Immature natural killer cell (primary cell): ENCODE measurements around the gene LPIN1. TPM values are rescaled to one million over a fixed set of nuclear protein-coding genes. Genes with fewer than 3 reads are reported as not detected.
"Not testable (repeated sequence)": the region's sequence is repeated elsewhere in the genome, so short reads cannot be mapped to it uniquely, and the experiment has no call there.

Experiments used
- DNase-seq, 3 donors: peaks; one replicate each; pipeline ENCODE4 v3.0.0; 2022; ENCODE audit warnings: mixed read lengths in 1 of 3
- H3K27ac Mint-ChIP-seq, 6 donors: one replicate each; pipeline ENCODE4 v1.8.0; 2020; ENCODE audit warnings: mixed read lengths in 6 of 6, mild to moderate bottlenecking in 5 of 6, inconsistent platforms in 4 of 6, moderate library complexity in 3 of 6
- H3K27me3 Mint-ChIP-seq, 3 donors: one replicate each; pipeline ENCODE4 v1.8.0; 2020 to 2021; ENCODE audit warnings: low read depth in 3 of 3, mild to moderate bottlenecking in 3 of 3, mixed read lengths in 3 of 3, moderate library complexity in 3 of 3, inconsistent platforms in 1 of 3
- H3K36me3 Mint-ChIP-seq, 3 donors: one replicate each; pipeline ENCODE4 v1.8.0; 2020; ENCODE audit warnings: mixed read lengths in 3 of 3, inconsistent platforms in 2 of 3, mild to moderate bottlenecking in 2 of 3
- H3K4me1 Mint-ChIP-seq, 2 donors: one replicate each; pipeline ENCODE4 v1.8.0; 2020; ENCODE audit warnings: inconsistent platforms in 2 of 2, mild to moderate bottlenecking in 2 of 2, mixed read lengths in 2 of 2, moderate library complexity in 1 of 2
- H3K4me3 Mint-ChIP-seq, 5 donors: one replicate each; pipeline ENCODE4 v1.8.0; 2020; ENCODE audit warnings: mild to moderate bottlenecking in 5 of 5, mixed read lengths in 5 of 5, inconsistent platforms in 3 of 5, moderate library complexity in 3 of 5
- H3K9me3 Mint-ChIP-seq, 6 donors: one replicate each; pipeline ENCODE4 v1.8.0; 2020; ENCODE audit warnings: mild to moderate bottlenecking in 6 of 6, mixed read lengths in 6 of 6, inconsistent platforms in 4 of 6, moderate library complexity in 3 of 6
- polyA plus RNA-seq, 3 donors: library from polyadenylated mRNA; unstranded; fragments of 300-500 nt; fragmentation: Illumina TruSeq; gene quantifications; one replicate each; pipeline ENCODE4 v1.2.3, GENCODE V29; 2021

The LPIN1 gene
- polyA plus RNA-seq, 3 donors from 2014 or later = 14.1 to 34.0 (median 16.3) TPM

DNA sequence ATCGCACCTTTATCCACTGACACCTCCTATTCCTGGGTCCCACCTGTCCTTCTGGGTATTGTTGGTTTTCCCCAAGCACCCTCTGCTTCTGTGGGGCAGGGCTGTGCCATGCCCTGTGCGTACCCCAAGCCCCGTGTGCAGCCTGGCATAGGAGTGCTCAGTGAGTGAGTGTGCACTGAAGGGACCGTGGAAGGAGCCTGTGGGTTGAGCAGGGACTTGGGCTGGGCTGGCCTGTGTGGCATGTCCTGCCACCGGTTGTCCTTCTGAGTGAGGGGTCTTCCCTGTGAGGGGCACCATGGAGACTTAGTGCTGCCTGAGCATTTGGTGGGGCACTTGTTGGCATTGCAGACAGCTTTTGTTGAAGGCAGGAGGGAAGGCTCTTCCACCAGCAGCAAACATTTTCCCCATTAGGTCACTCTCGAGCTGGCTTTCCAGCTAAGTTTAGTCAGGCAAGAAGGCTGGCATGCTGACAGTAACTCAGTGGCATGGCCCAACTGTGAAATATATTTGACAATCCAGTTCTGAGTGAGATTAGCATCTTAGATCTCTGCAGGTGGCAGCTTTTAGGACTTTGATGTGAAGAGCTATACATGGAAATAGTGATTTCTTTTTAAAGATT lies 64.7 kb downstream of the LPIN1 start:
- Mint-ChIP-seq H3K27ac (peak overlapping the region in 1 of 6 donors; percentile 14), H3K9me3 (no peaks in the 10 kb centered on the region), H3K27me3 (peaks cover 2 to 4% (median 3%) of the 10 kb centered on the region in 3 donors), H3K36me3 (peaks cover 46 to 61% (median 57%) of the 10 kb centered on the region in 3 donors), H3K4me3 (no peak overlapping the region), H3K4me1 (peaks cover 14 to 17% of the 10 kb centered on the region in 2 donors)
- no peak for DNase-seq

DNA sequence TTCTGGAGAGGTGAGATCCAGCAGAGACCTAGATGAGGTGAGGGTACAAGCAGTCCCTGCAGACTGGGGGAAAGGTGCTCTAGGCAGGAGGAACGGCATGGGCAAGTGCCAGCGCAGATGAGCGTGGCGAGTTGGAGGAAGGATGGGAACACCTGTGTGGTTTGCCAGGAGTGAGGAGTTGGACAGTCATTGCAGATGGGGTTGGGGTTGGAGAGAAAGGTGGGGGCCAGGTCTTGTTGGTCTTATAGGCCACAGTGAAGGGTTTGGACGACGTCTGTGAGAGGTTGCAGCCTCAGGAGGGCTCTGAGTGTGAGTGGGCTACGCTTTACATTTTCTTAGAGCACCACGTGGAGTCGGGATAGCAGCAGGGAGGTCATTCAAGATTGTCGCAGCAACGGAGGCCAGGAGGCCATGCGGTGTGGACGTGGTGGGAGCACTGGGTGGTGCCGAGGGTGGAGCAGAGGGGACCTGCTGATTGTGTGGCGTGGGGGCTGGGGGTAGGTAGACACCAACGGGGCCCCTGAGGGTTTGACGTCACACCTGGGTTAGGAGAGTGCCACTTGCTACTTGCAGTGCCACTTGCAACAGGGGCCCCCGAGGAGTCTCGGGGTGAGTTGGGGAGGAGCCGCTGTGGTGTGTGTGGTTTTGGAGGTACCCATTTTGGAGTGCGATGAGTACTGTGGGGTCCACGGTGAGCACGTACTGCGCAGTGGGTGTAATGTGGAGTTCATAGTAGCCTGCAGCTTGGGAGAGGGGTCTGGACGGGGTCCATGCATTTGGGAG lies 66.2 kb downstream of the LPIN1 start:
- DNase-seq = no peak
- Mint-ChIP-seq H3K27me3 (peaks cover 2 to 4% (median 3%) of the 10 kb centered on the region in 3 donors), H3K9me3 (no peaks in the 10 kb centered on the region), H3K36me3 (peaks cover 48 to 62% (median 56%) of the 10 kb centered on the region in 3 donors), H3K27ac (peak overlapping the region in 1 of 6 donors; percentile 30), H3K4me3 (no peak overlapping the region), H3K4me1 (peaks cover 11 to 20% of the 10 kb centered on the region in 2 donors)

DNA sequence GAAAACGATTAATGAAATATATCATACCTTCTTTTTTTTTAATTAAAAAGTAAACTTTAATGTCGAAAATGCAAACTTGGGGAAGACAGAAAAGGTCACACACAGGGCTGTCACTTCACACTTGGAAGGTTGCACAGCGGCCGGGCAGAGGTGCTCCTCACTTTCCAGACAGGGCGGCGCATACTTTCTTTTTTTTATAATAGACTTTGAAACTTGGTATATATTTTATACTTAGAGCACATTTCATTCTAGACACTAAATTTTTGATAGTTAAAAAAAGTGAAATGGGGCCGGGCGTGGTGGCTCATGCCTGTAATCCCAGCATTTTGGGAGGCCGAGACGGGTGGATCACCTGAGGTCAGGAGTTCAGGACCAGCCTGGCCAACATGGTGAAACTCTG lies 66.9 kb downstream of the LPIN1 start:
- not testable (repeated sequence) for H3K27ac Mint-ChIP-seq, DNase-seq, H3K9me3 Mint-ChIP-seq, H3K27me3 Mint-ChIP-seq, H3K4me3 Mint-ChIP-seq
- Mint-ChIP-seq H3K4me1 (peaks cover 10 to 20% of the 10 kb centered on the region in 2 donors), H3K36me3 (peaks cover 45 to 59% (median 53%) of the 10 kb centered on the region in 3 donors)

DNA sequence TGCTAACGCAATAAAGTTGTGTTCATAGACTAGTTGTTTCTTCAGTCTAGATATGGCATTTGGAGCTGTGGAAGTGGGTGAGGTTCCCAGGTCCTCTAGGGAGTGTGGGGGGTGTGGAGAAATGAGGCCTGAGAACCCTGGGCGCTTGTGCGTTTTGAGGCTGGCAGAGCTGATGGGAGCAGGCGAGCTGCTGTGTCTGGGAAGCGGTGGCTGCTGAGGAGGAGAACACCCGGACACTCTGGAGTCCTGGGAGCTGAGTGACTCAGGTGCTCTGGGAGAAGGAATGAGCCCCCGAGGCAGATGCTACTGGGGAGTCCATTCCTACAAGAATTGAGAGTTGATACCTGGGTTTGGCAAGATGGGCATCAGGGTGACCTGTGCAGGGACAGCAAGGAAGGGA lies 67.5 kb downstream of the LPIN1 start:
- no peak for DNase-seq
- Mint-ChIP-seq H3K27ac (peak overlapping the region in 3 of 6 donors; percentile 4 to 66 (median 66)), H3K4me1 (peaks cover 10 to 20% of the 10 kb centered on the region in 2 donors), H3K36me3 (peaks cover 45 to 55% (median 51%) of the 10 kb centered on the region in 3 donors), H3K27me3 (peaks cover 2 to 3% (median 2%) of the 10 kb centered on the region in 3 donors), H3K4me3 (no peak overlapping the region), H3K9me3 (no peaks in the 10 kb centered on the region)

DNA sequence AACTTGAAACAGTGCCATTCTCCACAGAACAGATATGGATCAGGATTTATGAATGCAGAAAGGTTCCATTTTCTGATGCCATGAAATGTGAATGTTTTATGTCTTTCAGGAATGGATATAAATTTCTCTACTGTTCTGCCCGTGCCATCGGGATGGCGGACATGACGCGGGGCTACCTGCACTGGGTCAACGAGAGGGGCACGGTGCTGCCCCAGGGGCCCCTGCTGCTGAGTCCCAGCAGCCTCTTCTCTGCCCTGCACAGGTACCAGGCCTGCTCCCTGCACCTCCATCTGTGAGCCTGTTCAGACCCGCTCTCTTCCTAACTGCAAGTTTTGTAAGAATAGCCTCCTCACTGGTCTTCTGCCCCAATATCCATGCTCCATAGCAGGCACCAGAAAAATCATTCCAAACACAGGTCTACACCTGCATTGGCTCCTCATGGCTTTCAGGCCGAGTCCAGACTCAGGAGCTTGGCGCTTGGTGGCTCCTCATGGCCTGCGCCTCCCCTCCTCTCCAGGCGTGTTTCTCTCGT lies 68.6 kb downstream of the LPIN1 start:
- Mint-ChIP-seq H3K27ac (peak overlapping the region in 1 of 6 donors; percentile 61), H3K4me1 (peaks cover 8 to 20% of the 10 kb centered on the region in 2 donors)
- DNase-seq = no peak

DNA sequence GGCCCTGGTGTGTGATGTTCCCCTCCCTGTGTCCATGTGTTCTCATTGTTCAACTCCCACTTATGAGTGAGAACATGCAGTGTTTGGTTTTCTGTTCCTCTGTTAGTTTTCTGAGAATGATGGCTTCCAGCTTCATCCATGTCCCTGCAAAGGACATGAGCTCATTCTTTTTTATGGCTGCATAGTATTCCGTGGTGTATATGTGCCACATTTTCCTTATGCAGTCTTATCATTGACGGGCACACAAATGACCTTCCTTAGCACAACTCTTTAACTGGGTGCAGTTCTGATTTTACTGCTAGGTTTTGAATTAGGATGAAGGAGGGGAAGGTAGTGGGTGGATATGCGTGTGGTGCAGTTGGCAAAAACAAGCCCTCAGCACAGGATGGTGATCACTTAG lies 70.5 kb downstream of the LPIN1 start:
- H3K4me3 Mint-ChIP-seq, H3K27ac Mint-ChIP-seq, DNase-seq, H3K27me3 Mint-ChIP-seq, H3K9me3 Mint-ChIP-seq: not testable (repeated sequence)
- peaks cover 39 to 58% (median 47%) of the 10 kb centered on the region in 3 donors for H3K36me3 Mint-ChIP-seq
- H3K4me1 Mint-ChIP-seq = peaks cover 6 to 20% of the 10 kb centered on the region in 2 donors

More for the DNA sequence above, 68.6 kb downstream of the LPIN1 start:
- Mint-ChIP-seq H3K36me3 (peaks cover 45 to 59% (median 49%) of the 10 kb centered on the region in 3 donors), H3K4me3 (no peak overlapping the region), H3K27me3 (peaks cover 1 to 3% (median 2%) of the 10 kb centered on the region in 3 donors), H3K9me3 (no peaks in the 10 kb centered on the region)

DNA sequence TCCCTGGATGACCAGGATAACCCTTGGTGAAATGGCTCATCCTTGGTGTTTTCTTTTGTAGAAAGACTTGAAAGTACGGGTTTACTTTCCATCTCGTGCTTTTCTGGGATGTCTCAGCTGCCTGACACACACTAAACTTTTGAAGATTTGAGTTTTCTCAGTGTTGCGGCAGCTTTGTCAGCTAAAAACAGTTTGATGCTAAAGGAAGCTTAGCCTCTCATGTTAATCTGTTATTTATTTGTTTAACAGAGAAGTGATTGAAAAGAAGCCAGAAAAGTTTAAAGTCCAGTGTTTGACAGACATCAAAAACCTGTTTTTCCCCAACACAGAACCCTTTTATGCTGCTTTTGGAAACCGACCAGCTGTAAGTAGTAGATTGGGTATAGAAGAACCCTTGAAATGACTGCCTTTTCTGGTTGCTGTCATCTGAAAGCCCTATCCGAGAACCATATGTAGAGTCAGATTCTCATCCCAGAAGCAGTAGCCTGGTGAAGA lies 72.8 kb downstream of the LPIN1 start:
- no peak overlapping the region for H3K4me3 Mint-ChIP-seq
- H3K9me3 Mint-ChIP-seq = no peaks in the 10 kb centered on the region
- no peaks in the 10 kb centered on the region for H3K27me3 Mint-ChIP-seq
- no peak for DNase-seq
- no peak overlapping the region for H3K27ac Mint-ChIP-seq
- H3K4me1 Mint-ChIP-seq = peaks cover 8 to 17% of the 10 kb centered on the region in 2 donors
- peaks cover 41 to 66% (median 42%) of the 10 kb centered on the region in 3 donors for H3K36me3 Mint-ChIP-seq

DNA sequence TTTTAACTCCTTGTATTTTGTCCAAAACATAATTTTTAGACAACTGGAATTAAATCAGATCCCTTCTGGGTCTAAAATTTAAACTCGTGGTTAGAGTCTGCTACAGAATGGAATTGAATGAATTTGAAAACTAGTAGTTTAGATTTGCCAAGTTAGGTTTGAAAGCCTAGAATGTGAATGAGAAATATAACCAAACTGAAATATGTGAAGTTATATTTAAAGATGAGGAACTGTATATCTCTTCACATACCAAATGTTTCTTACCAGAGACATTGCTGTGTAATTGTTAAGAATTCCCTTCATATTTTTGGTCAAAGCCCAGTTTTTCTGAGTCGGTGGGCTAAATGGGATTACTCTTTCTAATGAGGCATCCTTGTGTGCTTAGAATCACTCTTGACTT lies 74.2 kb downstream of the LPIN1 start:
- H3K4me3 Mint-ChIP-seq = no peak overlapping the region

DNA sequence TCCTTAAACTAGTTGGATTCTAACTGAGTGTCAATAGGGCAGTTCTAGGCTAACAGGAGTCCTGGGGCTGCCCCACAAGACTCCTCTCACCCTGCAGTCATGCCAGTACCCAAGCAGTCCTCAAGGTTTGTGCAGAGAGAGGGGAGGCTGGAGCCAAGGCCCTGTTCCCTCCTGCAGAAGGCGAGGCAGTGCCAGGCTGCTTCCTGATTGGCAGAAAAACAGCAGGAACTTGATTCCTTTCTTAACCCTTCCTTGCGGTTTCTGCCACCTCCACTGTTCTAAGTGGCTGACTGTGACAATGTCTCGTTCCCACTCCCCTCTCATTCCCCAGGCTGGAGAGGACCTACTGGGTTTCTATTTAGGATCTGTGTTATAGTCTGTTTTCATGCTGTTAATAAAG lies 75.3 kb downstream of the LPIN1 start:
- H3K27ac Mint-ChIP-seq = peak overlapping the region in 1 of 6 donors; percentile 22
- H3K4me3 Mint-ChIP-seq = no peak overlapping the region
- H3K4me1 Mint-ChIP-seq = peaks cover 8 to 14% of the 10 kb centered on the region in 2 donors
- peaks cover 27 to 68% (median 28%) of the 10 kb centered on the region in 3 donors for H3K36me3 Mint-ChIP-seq
- H3K9me3 Mint-ChIP-seq = no peaks in the 10 kb centered on the region
- no peak for DNase-seq
- H3K27me3 Mint-ChIP-seq = no peaks in the 10 kb centered on the region

More for the DNA sequence above, 74.2 kb downstream of the LPIN1 start:
- Mint-ChIP-seq H3K27me3 (no peaks in the 10 kb centered on the region), H3K27ac (no peak overlapping the region), H3K4me1 (peaks cover 8 to 14% of the 10 kb centered on the region in 2 donors), H3K36me3 (peaks cover 32 to 69% (median 33%) of the 10 kb centered on the region in 3 donors), H3K9me3 (no peaks in the 10 kb centered on the region)
- DNase-seq = no peak

DNA sequence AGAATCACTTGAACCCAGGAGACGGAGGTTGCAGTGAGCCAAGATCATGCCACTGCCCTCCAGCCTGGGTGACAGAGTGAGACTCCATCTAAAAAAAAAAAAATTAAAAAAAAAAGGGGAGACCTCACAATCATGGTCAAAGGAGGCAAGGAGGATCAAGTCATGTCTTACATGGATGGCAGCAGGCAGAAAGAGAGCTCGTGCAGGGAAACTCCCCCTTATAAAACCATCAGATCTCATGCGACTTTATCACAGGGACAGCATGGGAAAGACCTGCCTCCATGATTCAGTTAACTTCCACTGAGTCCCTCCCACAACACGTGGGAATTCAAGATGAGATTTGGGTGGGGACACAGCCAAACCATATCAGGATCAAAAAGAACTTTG lies 75.9 kb downstream of the LPIN1 start:
- not testable (repeated sequence) for H3K27me3 Mint-ChIP-seq, H3K9me3 Mint-ChIP-seq, H3K4me1 Mint-ChIP-seq, H3K4me3 Mint-ChIP-seq, DNase-seq, H3K27ac Mint-ChIP-seq
- H3K36me3 Mint-ChIP-seq = peaks cover 23 to 68% (median 28%) of the 10 kb centered on the region in 3 donors

DNA sequence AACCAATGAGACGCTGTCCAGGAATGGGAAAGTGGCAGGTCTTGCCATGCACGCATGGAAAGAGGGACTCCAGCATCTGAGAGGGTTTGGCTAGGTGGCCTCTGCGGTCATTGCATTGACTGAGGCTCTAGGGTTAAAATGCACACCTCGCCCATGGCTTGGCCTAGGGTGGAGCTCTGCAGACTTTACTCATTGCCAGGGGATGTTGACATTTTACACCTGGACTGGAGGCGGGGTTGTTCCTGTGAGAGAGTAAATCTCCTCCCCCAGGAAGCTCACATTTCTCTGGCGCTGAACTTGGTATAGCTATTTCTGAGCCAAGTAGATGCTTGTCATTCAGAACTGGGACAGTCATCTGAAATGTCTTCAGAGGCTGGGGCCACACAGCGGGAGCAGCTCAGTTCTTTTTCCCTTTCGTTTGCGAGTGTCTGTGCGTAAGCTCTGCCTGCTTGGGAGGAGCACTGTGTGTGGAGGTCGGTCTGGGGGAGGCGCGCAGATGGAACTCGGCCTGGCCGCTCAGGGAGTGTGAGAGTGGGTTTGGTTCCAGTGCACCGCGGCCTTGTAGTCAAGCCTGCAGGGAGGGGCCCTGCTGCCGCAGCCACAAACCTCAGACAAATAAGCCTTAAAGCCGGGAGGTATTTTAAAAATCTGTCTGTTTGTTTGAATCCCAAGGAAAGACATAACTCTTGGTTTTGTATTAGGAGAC lies 76.5 kb downstream of the LPIN1 start:
- Mint-ChIP-seq H3K27ac (no peak overlapping the region), H3K27me3 (no peaks in the 10 kb centered on the region), H3K36me3 (peaks cover 24 to 67% (median 29%) of the 10 kb centered on the region in 3 donors), H3K4me3 (peak overlapping the region in 1 of 5 donors; percentile 48), H3K4me1 (peaks cover 2 to 5% of the 10 kb centered on the region in 2 donors), H3K9me3 (no peaks in the 10 kb centered on the region)
- DNase-seq = no peak

DNA sequence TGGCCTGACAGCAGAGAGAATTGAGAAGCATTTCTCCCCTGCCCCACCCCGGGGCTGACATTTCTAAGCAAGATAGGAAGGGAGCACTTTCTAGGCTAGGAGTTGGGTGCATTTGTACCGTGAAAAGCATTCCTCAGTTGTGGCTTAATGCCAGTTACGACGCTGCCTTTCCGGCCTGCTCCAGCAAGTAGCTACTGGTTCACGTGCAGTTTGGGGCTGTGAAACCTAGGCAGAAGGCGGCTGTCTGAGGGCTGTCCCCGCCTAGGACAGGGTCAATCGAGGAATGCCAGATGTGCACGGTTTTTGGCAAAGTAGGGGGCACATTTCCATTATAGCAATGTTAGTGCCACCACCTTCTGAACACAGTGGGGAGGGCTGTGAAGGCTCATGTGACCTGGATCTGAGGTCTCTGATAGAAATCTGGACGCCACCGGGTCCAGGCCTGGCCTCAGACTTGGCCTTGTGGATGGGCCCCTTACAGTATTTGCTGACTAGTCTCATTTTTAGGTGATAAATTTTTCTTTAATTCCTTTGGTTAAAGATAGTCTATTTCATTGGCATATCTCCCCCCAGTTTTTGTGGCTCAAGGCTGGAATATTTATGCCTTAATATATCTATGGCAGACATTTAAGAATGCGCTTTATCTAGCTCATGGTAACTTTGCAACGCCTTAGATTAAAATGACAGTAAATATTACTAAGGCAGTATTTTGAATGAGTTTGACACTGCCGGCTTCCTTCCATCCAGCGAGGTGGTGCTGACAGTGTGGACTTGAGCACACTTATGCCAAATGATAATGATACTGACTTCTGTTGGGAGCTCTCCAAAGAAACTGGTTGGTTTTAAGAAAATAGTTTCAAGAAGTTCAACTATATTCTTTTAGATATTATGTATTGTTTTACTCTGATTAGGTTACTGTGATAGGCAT lies 78.7 kb downstream of the LPIN1 start:
- no peak for DNase-seq
- H3K9me3 Mint-ChIP-seq = no peaks in the 10 kb centered on the region
- peaks cover 14 to 16% of the 10 kb centered on the region in 2 donors for H3K4me1 Mint-ChIP-seq
- H3K27ac Mint-ChIP-seq = no peak overlapping the region
- H3K36me3 Mint-ChIP-seq = peaks cover 23 to 59% (median 24%) of the 10 kb centered on the region in 3 donors
- no peak overlapping the region for H3K4me3 Mint-ChIP-seq
- H3K27me3 Mint-ChIP-seq = peaks cover 0 to 2% (median 0%) of the 10 kb centered on the region in 3 donors
